A673 (cell line): Measurements from ENCODE around the gene LAMA3. TPM values are rescaled to one million over a fixed set of nuclear protein-coding genes. Genes with fewer than 3 reads are reported as not detected.

Source experiments
- BruUV-seq: library from RNA; stranded (reverse); fragments of 400-500 nt; replicated peaks from 2 replicates; lab custom pipeline; 2021; lab: Mats Ljungman, UMichigan
- CTCF ChIA-PET: fragments of 300-600 bp; sonication (Branson Sonifier 250); formaldehyde crosslinking; loops from one replicate; lab custom pipeline; 2022; ENCODE audit warnings: antibody characterized with exemption; lab: Charles Lee
- POLR2A ChIA-PET: fragments of 300-600 bp; sonication (Branson Sonifier 250); formaldehyde crosslinking; loops from one replicate; lab custom pipeline; 2022; ENCODE audit warnings: antibody characterized with exemption; ENCODE audit not compliant: low non-redundant PET; lab: Charles Lee
- DNase-seq: peaks from one replicate; pipeline ENCODE4 v3.0.0-alpha.2; 2015; ENCODE audit warnings: low spot score
- H3K27ac ChIP-seq: fragments of 200-600 bp; sonication (generic); 2 replicates; pipeline ENCODE4 v1.5.1; 2016; ENCODE audit warnings: mixed run types, low read depth, mild to moderate bottlenecking, mixed read lengths, antibody characterized with exemption, low read length; ENCODE audit not compliant: poor library complexity, severe bottlenecking
- H3K27me3 ChIP-seq: fragments of 200-600 bp; sonication (generic); replicated peaks from 2 replicates; pipeline ENCODE4 v1.6.1; 2017; ENCODE audit warnings: mixed run types, low read depth, mild to moderate bottlenecking, mixed read lengths, antibody characterized with exemption, low read length; ENCODE audit not compliant: insufficient read depth, poor library complexity
- H3K36me3 ChIP-seq: fragments of 200-600 bp; sonication (generic); 2 replicates; pipeline ENCODE4 v1.6.1; 2016; ENCODE audit warnings: mixed run types, mild to moderate bottlenecking, mixed read lengths, antibody characterized with exemption, low read length; ENCODE audit not compliant: insufficient read depth, poor library complexity, severe bottlenecking
- H3K4me1 ChIP-seq: fragments of 200-600 bp; sonication (generic); 2 replicates; pipeline ENCODE4 v1.6.1; 2017; ENCODE audit warnings: mixed run types, mild to moderate bottlenecking, mixed read lengths, antibody characterized with exemption, low read length; ENCODE audit not compliant: insufficient read depth, poor library complexity, severe bottlenecking
- H3K4me3 ChIP-seq: fragments of 200-600 bp; sonication (generic); 2 replicates; pipeline ENCODE4 v1.5.1; 2016; ENCODE audit warnings: low read depth, mixed run types, mild to moderate bottlenecking, mixed read lengths, low read length; ENCODE audit not compliant: poor library complexity, severe bottlenecking
- H3K9me3 ChIP-seq: fragments of 200-600 bp; sonication (generic); 2 replicates; pipeline ENCODE4 v1.6.1; 2016; ENCODE audit warnings: mixed run types, low read depth, mild to moderate bottlenecking, mixed read lengths, antibody characterized with exemption, low read length; ENCODE audit not compliant: poor library complexity, severe bottlenecking
- CTCF ChIP-seq: fragments of 300-800, 200-600 bp; sonication (generic); conservative IDR thresholded peaks from 2 replicates; pipeline ENCODE4 v1.5.1; 2017; ENCODE audit warnings: low read depth, mild to moderate bottlenecking, antibody characterized with exemption, low read length, moderate library complexity, mixed read lengths
- EZH2 ChIP-seq: fragments of 200-600 bp; sonication (generic); IDR thresholded peaks from 2 replicates; pipeline ENCODE4 v1.6.1; 2017; ENCODE audit warnings: borderline replicate concordance, low read depth, mild to moderate bottlenecking, mixed read lengths, antibody characterized with exemption, low read length; ENCODE audit not compliant: poor library complexity, severe bottlenecking
- intact Hi-C: fragments of 100-400 bp; cut with micrococcal nuclease; formaldehyde crosslinking; loops from one replicate; pipeline ENCODE4 v1.10.0; 2022; ENCODE audit not compliant: unreplicated experiment
- total RNA-seq: library from RNA; stranded (reverse); gene quantifications from 2 replicates; pipeline ENCODE4 v1.2.3, GENCODE V29; 2021

Gene LAMA3
- total RNA-seq, 1 experiment from 2014 or later = 2.7 TPM

GRCh38 chr18:23724681-23725080 is 35.4 kb downstream of the LAMA3 start:
- TF ChIP-seq CTCF (no peak), EZH2 (no peak)
- H3K4me1 ChIP-seq = no peaks in the 10 kb centered on the region
- no peak overlapping the region for H3K27ac ChIP-seq
- DNase-seq = no peak
- no peaks in the 10 kb centered on the region for H3K27me3 ChIP-seq
- intact Hi-C loops = no loop called here
- no peaks in the 10 kb centered on the region for H3K36me3 ChIP-seq
- H3K9me3 ChIP-seq = no peaks in the 10 kb centered on the region
- POLR2A ChIA-PET = no interaction called here
- no peak overlapping the region for H3K4me3 ChIP-seq
- CTCF ChIA-PET = no interaction called here
- BruUV-seq = no TSS peak

- Histone ChIP-seq H3K27ac (no peak overlapping the region), H3K27me3 (no peaks in the 10 kb centered on the region), H3K4me3 (no peak overlapping the region), H3K36me3 (no peaks in the 10 kb centered on the region), H3K9me3 (no peaks in the 10 kb centered on the region), H3K4me1 (no peaks in the 10 kb centered on the region)
- TF ChIP-seq EZH2 = no peak
- TF ChIP-seq CTCF = no peak
- POLR2A ChIA-PET = no interaction called here
- no TSS peak for BruUV-seq
- intact Hi-C loops = no loop called here
- CTCF ChIA-PET = no interaction called here
- DNase-seq = no peak
These were observed 36.1 kb downstream of the LAMA3 start for GRCh38 chr18:23725351-23725750.

- no peak for DNase-seq
- no peaks in the 10 kb centered on the region for H3K9me3 ChIP-seq
- BruUV-seq = no TSS peak
- CTCF ChIA-PET = no interaction called here
- no peaks in the 10 kb centered on the region for H3K27me3 ChIP-seq
- no peak for TF ChIP-seq EZH2
- TF ChIP-seq CTCF = no peak
- no peaks in the 10 kb centered on the region for H3K36me3 ChIP-seq
- H3K27ac ChIP-seq = no peak overlapping the region
- no peaks in the 10 kb centered on the region for H3K4me1 ChIP-seq
- intact Hi-C loops = no loop called here
- POLR2A ChIA-PET = no interaction called here
- H3K4me3 ChIP-seq = no peak overlapping the region
These were observed 36.8 kb downstream of the LAMA3 start for GRCh38 chr18:23725827-23726661.
